ENCODE results near the gene LCN1. TPM values are rescaled to one million over a fixed set of nuclear protein-coding genes. Genes with fewer than 3 reads are reported as not detected.
"Not testable (repeated sequence)": the region's sequence is repeated elsewhere in the genome, so short reads cannot be mapped to it uniquely, and the experiment has no call there.

LCN1 gene
- total RNA-seq, 1 donor: not detected

DNA sequence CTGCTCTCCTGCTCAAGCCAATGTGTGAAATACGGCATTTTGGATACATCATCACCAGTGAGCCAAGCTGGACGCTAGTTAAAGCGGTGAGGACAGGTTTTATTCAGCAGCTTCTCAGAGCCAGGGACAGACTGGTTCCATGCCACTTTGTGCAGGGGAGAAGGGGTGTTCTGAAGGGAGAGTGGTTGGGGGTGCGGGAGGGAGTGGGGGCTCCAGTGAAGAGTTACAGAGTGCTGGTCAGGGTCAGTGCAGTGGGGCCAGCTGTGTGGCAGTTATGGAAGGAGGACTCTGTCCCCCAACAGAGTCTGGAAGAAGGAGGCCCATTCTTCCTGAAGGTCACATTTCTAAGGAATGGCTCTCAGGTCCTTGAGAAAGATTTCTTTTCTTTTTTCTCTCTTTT lies 13.6 kb downstream of the LCN1 start:
- not testable (repeated sequence) for H3K27me3 ChIP-seq (ENCODE audit: insufficient read depth, low read length); H3K4me1 ChIP-seq (ENCODE audit: insufficient read depth, low read length); H3K9me3 ChIP-seq (ENCODE audit: low read depth, low read length); H3K4me3 ChIP-seq (ENCODE audit: low read length)

DNA sequence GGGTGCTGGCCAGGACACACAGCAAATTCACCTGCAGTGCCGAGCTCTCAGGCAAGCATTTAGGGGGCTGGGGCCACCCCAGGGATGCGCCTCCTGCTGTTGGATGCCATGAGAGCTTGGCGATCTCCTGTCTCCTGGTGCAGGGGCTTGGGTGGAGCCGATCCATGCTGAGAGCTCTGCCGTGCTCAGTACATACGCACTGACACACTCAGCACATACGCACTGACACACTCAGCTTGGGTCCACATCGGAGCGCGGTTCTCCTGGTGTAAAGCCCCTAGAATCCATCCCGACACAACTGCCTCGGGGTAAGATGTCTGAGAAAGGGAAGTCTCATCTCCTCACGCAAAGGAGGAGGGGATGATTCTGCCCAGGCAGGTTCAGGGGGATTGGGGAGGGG lies 14.4 kb downstream of the LCN1 start:
- H3K4me3 ChIP-seq (ENCODE audit: low read length); H3K9me3 ChIP-seq (ENCODE audit: low read depth, low read length); H3K27me3 ChIP-seq (ENCODE audit: insufficient read depth, low read length); H3K4me1 ChIP-seq (ENCODE audit: insufficient read depth, low read length): not testable (repeated sequence)

DNA sequence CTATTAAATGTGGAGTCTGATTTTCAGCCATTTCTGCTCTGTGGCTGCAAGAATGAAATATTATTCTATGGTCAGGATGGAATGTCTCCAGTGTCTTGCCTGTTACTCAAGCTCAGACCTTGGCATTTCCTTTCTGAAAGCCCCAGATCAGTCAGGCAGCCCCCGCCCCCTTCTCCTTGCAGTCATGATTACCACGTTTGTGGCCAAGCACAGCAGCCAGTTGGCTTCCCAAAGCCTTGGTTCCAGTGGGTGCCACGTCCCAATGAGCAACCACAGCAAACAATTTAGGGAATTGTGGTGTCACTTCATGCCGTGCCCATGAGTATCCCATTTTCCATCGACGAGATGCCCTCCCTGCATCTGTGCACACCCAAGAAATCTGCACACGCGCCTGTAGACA lies 15.0 kb downstream of the LCN1 start:
- H3K4me3 ChIP-seq (ENCODE audit: low read length): no peak overlapping the region
- H3K9me3 ChIP-seq (ENCODE audit: low read depth, low read length): no peaks in the 10 kb centered on the region
- peaks cover 5% of the 10 kb centered on the region for H3K27me3 ChIP-seq (ENCODE audit: insufficient read depth, low read length)
- no peaks in the 10 kb centered on the region for H3K4me1 ChIP-seq (ENCODE audit: insufficient read depth, low read length)

DNA sequence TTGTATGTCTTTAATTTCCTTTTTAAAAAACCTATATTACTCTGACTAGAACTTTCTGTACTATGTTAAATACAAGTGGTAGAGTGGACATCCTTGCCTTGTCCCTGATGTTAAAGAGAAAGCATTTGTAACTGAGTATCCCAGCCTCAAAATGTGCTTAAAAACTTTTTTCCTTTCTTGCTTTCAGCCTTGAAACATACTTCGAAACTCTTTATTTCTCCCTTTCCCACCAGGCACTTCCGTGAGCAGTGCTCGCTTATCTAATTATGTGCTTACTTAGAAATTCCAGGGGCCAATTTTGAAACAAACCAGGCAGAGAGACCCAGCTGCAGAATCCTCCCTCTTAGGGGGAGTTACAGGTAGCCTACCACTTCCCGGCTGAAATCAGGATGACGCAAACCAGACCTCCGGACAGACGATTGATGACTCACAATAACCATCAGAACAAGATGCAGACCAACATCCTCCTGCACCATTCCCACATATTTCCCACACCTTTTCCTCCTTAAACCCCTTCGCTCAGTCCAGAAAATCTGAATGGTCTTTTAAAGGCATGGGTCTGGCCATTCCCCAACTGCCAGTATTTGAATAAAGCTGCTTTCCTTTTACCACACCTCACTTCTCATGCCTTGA lies 22.1 kb downstream of the LCN1 start:
- H3K4me1 ChIP-seq (ENCODE audit: insufficient read depth, low read length); H3K9me3 ChIP-seq (ENCODE audit: low read depth, low read length); H3K27me3 ChIP-seq (ENCODE audit: insufficient read depth, low read length); H3K4me3 ChIP-seq (ENCODE audit: low read length): not testable (repeated sequence)

DNA sequence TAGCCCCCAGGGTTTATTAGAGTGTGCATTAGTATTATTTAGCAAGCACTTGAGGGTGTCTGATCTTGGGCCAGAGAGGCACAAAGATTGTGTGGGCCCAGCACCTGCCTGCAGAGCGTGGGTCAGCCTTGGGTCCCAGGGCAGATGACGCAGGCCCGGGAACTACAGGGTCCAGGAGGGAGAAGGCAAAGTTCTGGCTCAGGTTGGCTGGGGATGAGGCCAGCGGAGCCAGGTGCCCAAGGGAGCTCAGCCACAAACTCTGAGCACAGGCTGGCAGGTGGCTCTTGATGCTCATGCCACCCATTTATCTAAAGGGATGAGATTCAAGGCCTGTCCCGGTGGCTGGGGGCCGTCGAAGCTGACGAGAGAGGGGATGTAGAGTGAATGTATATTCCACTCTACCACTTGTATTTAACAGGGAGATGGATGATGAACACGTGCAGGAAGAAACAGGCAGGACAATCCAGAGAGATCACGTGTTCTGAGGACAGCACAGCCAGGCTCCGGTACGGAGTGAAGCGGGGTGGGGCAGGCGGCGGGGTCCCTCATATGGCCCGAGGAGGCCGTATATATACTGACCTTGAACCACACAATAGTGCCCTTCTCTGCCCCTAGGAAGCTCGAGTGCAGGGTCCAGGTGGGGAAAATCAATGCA lies 23.9 kb downstream of the LCN1 start:
- H3K4me3 ChIP-seq (ENCODE audit: low read length): no peak overlapping the region
- no peaks in the 10 kb centered on the region for H3K27me3 ChIP-seq (ENCODE audit: insufficient read depth, low read length)
- H3K9me3 ChIP-seq (ENCODE audit: low read depth, low read length): no peaks in the 10 kb centered on the region
- H3K4me1 ChIP-seq (ENCODE audit: insufficient read depth, low read length): no peaks in the 10 kb centered on the region

DNA sequence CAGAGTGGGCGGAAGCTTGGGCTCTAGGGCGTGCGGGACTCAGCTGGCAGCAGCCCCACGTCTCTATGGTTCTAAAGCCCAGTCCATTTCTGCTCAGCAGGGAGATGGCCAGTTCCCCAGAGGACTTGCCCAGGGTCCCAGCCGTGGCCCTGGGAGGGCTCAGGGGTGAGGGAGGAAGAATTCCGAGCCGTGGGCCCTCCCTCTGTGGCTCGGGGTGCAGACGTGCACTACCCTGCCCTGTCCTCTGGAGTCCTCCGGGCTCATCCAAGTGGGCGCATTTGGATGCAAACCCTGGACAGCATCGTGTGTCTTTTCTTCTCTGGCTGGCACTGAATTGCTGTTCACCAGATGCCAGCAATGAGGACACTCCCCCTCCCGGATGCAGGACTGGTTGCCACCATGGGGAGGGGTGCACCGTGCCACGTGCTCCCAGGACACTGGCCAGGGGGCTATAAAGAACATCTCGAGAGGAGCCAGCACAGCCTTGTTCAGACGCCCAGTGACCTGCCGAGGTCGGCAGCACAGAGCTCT lies 24.5 kb downstream of the LCN1 start, which contains the start of gene OBP2A:
Gene OBP2A, plus strand, starts transcription at position 481 of the 531 bp plus-strand sequence. CDS start 55 bp downstream, outside the sequence.
- not testable (repeated sequence) for H3K4me3 ChIP-seq (ENCODE audit: low read length); H3K9me3 ChIP-seq (ENCODE audit: low read depth, low read length); H3K4me1 ChIP-seq (ENCODE audit: insufficient read depth, low read length); H3K27me3 ChIP-seq (ENCODE audit: insufficient read depth, low read length)

DNA sequence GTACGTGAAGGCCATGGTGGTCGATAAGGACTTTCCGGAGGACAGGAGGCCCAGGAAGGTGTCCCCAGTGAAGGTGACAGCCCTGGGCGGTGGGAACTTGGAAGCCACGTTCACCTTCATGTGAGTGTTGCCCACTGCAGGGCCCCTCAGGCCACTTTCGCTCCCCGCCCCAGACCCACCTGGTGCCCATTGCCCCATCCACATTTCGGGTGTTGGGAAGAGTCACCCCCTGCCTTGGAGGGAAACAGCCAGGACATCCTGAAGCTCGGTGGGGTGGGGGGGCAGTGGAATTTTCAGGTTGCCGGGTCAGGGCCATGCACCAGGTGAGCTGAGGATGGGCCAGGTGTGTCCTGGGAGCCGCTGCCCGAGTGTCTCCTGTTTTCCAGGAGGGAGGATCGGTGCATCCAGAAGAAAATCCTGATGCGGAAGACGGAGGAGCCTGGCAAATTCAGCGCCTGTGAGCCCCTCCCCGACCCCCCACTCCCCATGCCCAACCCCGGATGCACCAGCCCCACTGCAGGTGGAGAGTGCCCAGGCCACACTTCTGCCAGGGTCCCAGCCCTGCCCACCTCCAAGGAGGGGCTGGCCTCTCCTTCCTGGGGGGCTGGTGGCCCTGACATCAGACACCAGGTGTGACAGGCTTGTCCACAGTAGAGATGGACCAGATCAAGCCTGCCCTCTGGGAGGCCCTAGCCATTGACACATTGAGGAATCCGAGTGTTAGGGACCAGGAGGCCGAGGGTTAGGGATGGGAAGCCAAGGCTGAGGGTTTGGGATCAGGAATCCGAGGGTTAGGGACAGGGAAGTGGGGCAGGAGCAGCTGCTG lies 25.8 kb downstream of the LCN1 start:
- not testable (repeated sequence) for H3K4me3 ChIP-seq (ENCODE audit: low read length); H3K9me3 ChIP-seq (ENCODE audit: low read depth, low read length); H3K27me3 ChIP-seq (ENCODE audit: insufficient read depth, low read length)

DNA sequence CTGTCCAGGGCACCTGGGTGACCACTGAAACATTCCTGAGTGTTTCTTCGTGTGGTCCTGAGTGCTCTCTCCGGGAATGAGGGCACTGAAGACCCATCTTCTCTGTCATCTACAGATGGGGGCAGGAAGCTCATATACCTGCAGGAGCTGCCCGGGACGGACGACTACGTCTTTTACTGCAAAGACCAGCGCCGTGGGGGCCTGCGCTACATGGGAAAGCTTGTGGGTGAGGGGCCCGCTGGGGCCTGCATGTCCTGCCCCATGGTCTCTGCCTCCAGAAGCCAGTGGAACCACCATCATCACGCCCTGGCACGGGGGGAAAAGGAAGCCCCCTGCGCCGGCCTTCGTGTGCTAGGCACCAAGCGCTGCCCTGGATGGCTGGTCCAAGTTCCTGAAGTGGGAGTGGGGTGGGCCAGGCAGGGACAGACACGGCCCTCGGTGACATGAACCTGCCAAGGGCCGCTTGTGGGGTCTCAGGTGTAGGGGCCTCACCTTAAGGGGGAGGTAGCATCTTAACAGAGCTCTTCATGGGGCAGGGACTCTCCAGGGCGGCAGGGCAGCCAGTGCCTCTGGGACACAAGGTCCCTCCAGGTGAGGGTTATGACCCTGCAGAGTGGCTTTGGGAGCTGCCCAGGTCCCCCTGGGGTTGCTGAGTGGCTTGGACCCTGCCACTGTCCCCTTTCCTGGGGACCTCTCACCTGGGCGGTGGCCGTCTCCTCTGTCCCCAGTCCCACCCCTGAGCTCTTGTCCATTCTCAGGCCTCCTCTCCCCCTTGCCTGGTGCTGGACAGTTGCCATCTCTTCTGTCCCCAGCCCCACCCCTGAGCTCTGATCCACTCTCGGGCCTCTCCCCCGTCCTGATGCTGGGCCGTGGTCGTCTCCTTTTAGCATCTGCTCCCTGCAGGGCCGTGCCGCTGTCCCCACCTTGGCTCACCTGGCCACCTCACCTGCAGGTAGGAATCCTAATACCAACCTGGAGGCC lies 26.8 kb downstream of the LCN1 start:
- H3K4me3 ChIP-seq (ENCODE audit: low read length): no peak overlapping the region
- H3K9me3 ChIP-seq (ENCODE audit: low read depth, low read length): no peaks in the 10 kb centered on the region
- no peaks in the 10 kb centered on the region for H3K27me3 ChIP-seq (ENCODE audit: insufficient read depth, low read length)
- no peaks in the 10 kb centered on the region for H3K4me1 ChIP-seq (ENCODE audit: insufficient read depth, low read length)

More for the DNA sequence above, 25.8 kb downstream of the LCN1 start:
- H3K4me1 ChIP-seq (ENCODE audit: insufficient read depth, low read length): not testable (repeated sequence)

DNA sequence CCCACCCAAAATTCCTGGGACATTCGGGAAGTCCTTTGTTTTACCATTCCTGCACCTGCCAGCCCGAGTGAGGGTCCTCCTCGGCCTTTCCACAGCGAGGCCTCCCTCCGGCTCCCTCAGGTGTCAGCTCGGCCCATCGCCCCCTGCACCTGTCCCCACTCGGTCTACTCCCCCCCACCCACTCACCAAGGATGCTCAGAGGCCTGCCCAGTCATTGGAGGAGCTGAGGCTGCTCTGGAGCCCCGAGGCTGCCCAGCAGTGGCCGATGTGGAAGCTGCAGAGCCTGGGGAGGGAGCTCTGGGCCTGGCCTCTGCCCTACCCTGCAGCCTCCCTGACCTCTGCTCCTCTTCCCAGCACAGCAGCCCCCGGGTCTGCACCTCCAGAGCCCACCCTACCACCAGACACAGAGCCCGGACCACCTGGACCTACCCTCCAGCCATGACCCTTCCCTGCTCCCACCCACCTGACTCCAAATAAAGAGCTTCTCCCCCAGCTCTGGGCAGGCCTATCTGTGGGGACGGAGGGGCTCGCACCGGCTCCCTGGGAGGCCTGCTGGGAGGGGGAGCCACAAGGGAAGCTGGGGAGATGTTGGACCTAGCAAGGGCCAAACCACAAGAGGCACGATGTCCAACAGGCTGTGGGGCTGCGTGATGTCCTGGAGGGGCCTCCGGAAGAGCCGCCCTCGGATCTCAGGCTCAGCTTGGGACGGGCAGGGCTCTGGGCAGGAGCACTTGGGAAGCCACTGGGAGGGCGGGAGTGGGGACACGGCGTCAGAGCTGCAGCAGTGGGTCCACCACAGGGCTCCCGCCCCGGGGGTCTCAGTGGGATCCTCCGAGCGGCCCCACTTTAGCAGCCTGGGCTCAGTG lies 28.5 kb downstream of the LCN1 start:
- not testable (repeated sequence) for H3K4me3 ChIP-seq (ENCODE audit: low read length); H3K9me3 ChIP-seq (ENCODE audit: low read depth, low read length); H3K27me3 ChIP-seq (ENCODE audit: insufficient read depth, low read length); H3K4me1 ChIP-seq (ENCODE audit: insufficient read depth, low read length)

DNA sequence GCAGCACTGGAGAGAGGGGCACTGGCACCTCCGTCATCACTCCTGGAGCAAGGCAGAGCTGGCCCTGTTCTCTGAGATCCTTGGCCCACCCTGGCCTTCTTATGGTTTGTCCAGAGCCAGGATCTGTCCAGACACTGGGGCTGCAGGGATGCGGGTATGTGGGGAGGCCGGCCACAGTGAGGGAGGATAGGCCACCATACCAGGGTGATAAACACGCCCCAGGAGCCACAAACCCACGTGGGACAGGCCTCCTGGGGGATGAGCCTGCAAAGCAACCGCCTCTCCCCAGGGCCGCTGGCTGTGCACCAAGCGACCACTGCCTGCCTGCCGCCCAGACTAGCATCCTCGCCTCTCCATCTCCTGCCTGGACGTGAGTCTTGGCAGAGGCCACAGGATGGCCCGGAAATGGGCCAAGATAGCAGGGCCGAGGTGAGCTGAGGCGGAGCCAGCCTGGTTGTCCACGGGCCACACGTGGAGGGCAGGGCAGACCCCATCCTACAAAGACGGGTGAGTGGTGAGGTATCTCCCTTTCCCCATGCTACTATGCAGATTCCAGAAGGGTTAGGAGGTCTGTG lies 29.2 kb downstream of the LCN1 start:
- no peaks in the 10 kb centered on the region for H3K9me3 ChIP-seq (ENCODE audit: low read depth, low read length)
- no peaks in the 10 kb centered on the region for H3K27me3 ChIP-seq (ENCODE audit: insufficient read depth, low read length)
- H3K4me3 ChIP-seq (ENCODE audit: low read length): no peak overlapping the region
- no peaks in the 10 kb centered on the region for H3K4me1 ChIP-seq (ENCODE audit: insufficient read depth, low read length)

DNA sequence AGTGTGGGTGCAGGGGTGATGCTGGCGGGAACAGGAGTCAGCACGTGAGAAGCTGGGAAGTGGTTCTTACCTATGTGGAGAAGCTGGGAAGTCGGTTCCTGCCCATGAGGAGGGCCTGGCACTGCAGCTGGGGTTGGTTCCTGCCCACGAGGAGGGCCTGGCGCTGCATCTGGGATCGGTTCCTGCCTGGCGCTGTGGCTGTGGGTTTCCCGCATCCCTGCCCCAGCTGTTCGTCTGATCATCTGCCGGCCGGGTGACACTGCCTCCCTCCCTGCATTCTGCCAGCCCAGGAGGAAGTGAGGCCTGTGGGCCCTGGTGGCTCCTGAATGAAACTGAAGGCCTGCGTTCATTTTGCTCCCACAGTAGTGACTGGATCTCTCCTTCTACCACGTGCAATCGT lies 29.8 kb downstream of the LCN1 start:
- no peak overlapping the region for H3K4me3 ChIP-seq (ENCODE audit: low read length)
- H3K4me1 ChIP-seq (ENCODE audit: insufficient read depth, low read length): no peaks in the 10 kb centered on the region
- H3K9me3 ChIP-seq (ENCODE audit: low read depth, low read length): no peaks in the 10 kb centered on the region
- H3K27me3 ChIP-seq (ENCODE audit: insufficient read depth, low read length): no peaks in the 10 kb centered on the region

DNA sequence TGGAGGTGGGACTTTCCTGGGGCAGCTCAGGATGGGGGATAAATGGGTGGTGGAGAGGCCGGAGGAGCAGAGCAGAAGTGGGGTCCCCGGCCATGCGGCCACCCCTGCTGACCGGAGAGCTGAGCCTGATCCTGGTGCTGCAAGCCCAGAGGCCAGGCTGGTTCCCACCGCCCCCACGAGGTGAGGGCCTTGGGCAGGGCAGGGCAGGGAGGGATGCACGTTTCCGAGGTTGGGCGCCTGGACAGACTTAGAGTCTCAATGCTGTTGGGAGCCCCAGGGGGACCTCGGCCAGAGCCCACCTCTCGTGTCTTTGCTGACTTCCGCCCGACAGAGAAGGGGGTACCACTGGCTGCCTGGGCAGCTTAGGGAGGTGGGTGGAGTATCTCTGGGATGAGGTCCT lies 30.2 kb downstream of the LCN1 start:
- H3K9me3 ChIP-seq (ENCODE audit: low read depth, low read length): no peaks in the 10 kb centered on the region
- no peaks in the 10 kb centered on the region for H3K27me3 ChIP-seq (ENCODE audit: insufficient read depth, low read length)
- H3K4me3 ChIP-seq (ENCODE audit: low read length): no peak overlapping the region
- H3K4me1 ChIP-seq (ENCODE audit: insufficient read depth, low read length): no peaks in the 10 kb centered on the region

DNA sequence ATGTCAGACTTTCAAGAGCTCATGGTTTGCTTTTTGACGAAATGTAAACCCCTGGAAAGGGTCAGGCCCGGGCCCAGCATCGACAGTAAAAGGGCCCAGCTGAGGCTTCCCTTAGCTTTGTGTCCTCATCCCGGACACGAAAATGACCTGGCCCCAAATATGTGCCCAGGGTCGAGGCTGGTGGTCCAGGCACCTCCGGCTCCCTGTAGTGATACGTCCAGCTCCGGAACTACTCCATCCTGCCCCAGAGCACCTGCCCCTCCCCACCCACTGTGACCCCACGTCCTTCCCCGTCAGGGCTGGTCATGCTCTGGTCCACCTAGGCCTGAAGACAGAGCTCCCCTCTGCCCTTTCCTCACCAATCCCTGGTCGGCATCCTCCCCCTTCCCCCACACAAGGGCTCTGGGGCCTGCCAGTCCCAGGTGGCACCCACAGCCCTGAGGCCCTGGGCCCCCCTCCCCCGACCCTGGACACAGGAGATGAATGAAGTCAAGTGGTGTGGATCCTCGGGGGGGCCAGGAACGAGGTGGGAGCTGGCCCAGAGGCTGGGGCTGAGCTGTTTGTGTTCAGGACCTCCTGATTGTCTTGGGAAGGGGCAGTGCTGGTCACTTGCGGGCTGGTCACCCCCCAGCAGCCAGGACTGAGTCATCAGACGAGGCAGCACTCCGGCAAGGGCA lies 30.9 kb downstream of the LCN1 start:
- Histone ChIP-seq H3K27me3 (ENCODE audit: insufficient read depth, low read length) (no peaks in the 10 kb centered on the region), H3K4me1 (ENCODE audit: insufficient read depth, low read length) (no peaks in the 10 kb centered on the region), H3K9me3 (ENCODE audit: low read depth, low read length) (no peaks in the 10 kb centered on the region), H3K4me3 (ENCODE audit: low read length) (no peak overlapping the region)

Measured in mononuclear cell (primary cell).